Measurements from ENCODE around the gene KRT79. TPM values are rescaled to one million over a fixed set of nuclear protein-coding genes. Genes with fewer than 3 reads are reported as not detected.

KRT79 gene
- total RNA-seq, 2 donors from 2014 or later: not detected

- WGBS, 2 experiments (ENCODE audit: insufficient coverage in 1 of 2, insufficient read length in 1 of 2): 74 to 91% methylated on average over 6 to 11 of the region's 11 CpGs
- H3K36me3 ChIP-seq (ENCODE audit: control insufficient read depth, insufficient read depth, low read length): no peaks in the 10 kb centered on the region
- DNase-seq: no peak
- H3K27me3 Mint-ChIP-seq (ENCODE audit: insufficient read depth): peaks cover 16% of the 10 kb centered on the region
- no peak overlapping the region for H3K9ac ChIP-seq (ENCODE audit: extremely low read depth, low read length, poor library complexity, severe bottlenecking)
- TF ChIP-seq CTCF (conservative IDR thresholded peaks at IDR 0.05): no peak
- no peaks in the 10 kb centered on the region for H3K36me3 Mint-ChIP-seq (ENCODE audit: low read depth)
- H3K4me3 ChIP-seq (ENCODE audit: low read length): no peak overlapping the region
- no peaks in the 10 kb centered on the region for H3K4me1 ChIP-seq (ENCODE audit: control insufficient read depth, insufficient read depth, low read length)
- no peaks in the 10 kb centered on the region for H3K9me3 ChIP-seq (ENCODE audit: control insufficient read depth, low read length)
- no peaks in the 10 kb centered on the region for H3K27me3 ChIP-seq (ENCODE audit: control insufficient read depth, insufficient read depth, low read length, poor library complexity, severe bottlenecking)
- no peak overlapping the region for H3K4me3 Mint-ChIP-seq
- H3K27ac ChIP-seq (ENCODE audit: low read depth, low read length): no peak overlapping the region
- no peak overlapping the region for H3K27ac Mint-ChIP-seq
- H3K9me3 Mint-ChIP-seq: no peaks in the 10 kb centered on the region
- peaks cover 7% of the 10 kb centered on the region for H3K4me1 Mint-ChIP-seq
These were observed 27.1 kb downstream of the KRT79 start for GRCh38 chr12:52806821-52807543.

- Histone ChIP-seq H3K4me1 (ENCODE audit: control insufficient read depth, insufficient read depth, low read length) (no peaks in the 10 kb centered on the region), H3K27me3 (ENCODE audit: control insufficient read depth, insufficient read depth, low read length, poor library complexity, severe bottlenecking) (no peaks in the 10 kb centered on the region), H3K27ac (ENCODE audit: low read depth, low read length) (no peak overlapping the region), H3K9me3 (ENCODE audit: control insufficient read depth, low read length) (no peaks in the 10 kb centered on the region), H3K36me3 (ENCODE audit: control insufficient read depth, insufficient read depth, low read length) (no peaks in the 10 kb centered on the region), H3K9ac (ENCODE audit: extremely low read depth, low read length, poor library complexity, severe bottlenecking) (no peak overlapping the region), H3K4me3 (ENCODE audit: low read length) (no peak overlapping the region)
- Mint-ChIP-seq H3K9me3 (no peaks in the 10 kb centered on the region), H3K27me3 (ENCODE audit: insufficient read depth) (peaks cover 16% of the 10 kb centered on the region), H3K27ac (no peak overlapping the region), H3K4me3 (no peak overlapping the region), H3K36me3 (ENCODE audit: low read depth) (no peaks in the 10 kb centered on the region), H3K4me1 (peaks cover 7% of the 10 kb centered on the region)
- no peak for TF ChIP-seq CTCF (conservative IDR thresholded peaks at IDR 0.05)
- 75 to 96% methylated on average over 1 to 3 of the region's 3 CpGs for WGBS, 2 experiments (ENCODE audit: insufficient coverage in 1 of 2, insufficient read length in 1 of 2)
- DNase-seq: no peak
These were observed 27.8 kb downstream of the KRT79 start for GRCh38 chr12:52806169-52806811.

GRCh38 chr12:52805739-52806138, 28.4 kb downstream of the KRT79 start:
- TF ChIP-seq CTCF (conservative IDR thresholded peaks at IDR 0.05): no peak
- Histone ChIP-seq H3K9ac (ENCODE audit: extremely low read depth, low read length, poor library complexity, severe bottlenecking) (no peak overlapping the region), H3K4me1 (ENCODE audit: control insufficient read depth, insufficient read depth, low read length) (no peaks in the 10 kb centered on the region), H3K27me3 (ENCODE audit: control insufficient read depth, insufficient read depth, low read length, poor library complexity, severe bottlenecking) (no peaks in the 10 kb centered on the region), H3K27ac (ENCODE audit: low read depth, low read length) (no peak overlapping the region), H3K36me3 (ENCODE audit: control insufficient read depth, insufficient read depth, low read length) (no peaks in the 10 kb centered on the region), H3K4me3 (ENCODE audit: low read length) (no peak overlapping the region), H3K9me3 (ENCODE audit: control insufficient read depth, low read length) (no peaks in the 10 kb centered on the region)
- H3K4me3 Mint-ChIP-seq: no peak overlapping the region
- H3K27ac Mint-ChIP-seq: no peak overlapping the region
- no peaks in the 10 kb centered on the region for H3K9me3 Mint-ChIP-seq
- 83 to 93% methylated on average over 1 to 3 of the region's 3 CpGs for WGBS, 2 experiments (ENCODE audit: insufficient coverage in 1 of 2, insufficient read length in 1 of 2)
- no peak for DNase-seq
- peaks cover 7% of the 10 kb centered on the region for H3K4me1 Mint-ChIP-seq
- peaks cover 16% of the 10 kb centered on the region for H3K27me3 Mint-ChIP-seq (ENCODE audit: insufficient read depth)
- no peaks in the 10 kb centered on the region for H3K36me3 Mint-ChIP-seq (ENCODE audit: low read depth)

Measured in endodermal cell (in vitro differentiated cells).